ENCODE measurements around the gene TGFB3. TPM values are rescaled to one million over a fixed set of nuclear protein-coding genes. Genes with fewer than 3 reads are reported as not detected.

Gene TGFB3
- total RNA-seq, 2 experiments from 2014 or later: 2.4 to 3.8 TPM

GRCh38 chr14:75911883-75912282 is 69.9 kb downstream of the TGFB3 start:
- no peaks in the 10 kb centered on the region for H3K27me3 Mint-ChIP-seq
- no peak overlapping the region for H3K4me3 Mint-ChIP-seq
- H3K36me3 Mint-ChIP-seq: no peaks in the 10 kb centered on the region
- H3K9me3 Mint-ChIP-seq: no peaks in the 10 kb centered on the region
- no peak for DNase-seq
- no peak overlapping the region for H3K27ac Mint-ChIP-seq
- no peaks in the 10 kb centered on the region for H3K4me1 Mint-ChIP-seq

DNA sequence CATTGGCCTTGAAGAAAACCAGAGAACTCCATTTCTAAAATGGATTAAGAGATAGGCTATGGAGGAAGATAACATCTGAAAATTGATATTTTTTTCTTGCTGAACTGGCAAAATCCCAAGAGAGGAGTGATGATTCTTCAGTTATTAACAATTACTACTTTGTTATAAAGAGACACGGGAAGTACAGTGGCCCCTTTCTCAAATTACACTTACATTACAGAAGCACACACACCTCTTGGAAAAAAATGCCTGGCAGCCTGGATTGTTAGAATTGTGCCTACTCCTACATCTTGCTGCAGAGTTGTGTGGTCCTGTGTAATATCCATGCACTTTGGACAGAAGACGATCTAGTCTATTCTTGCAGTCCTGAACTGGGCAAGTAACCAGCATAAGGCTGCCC is 71.7 kb downstream of the TGFB3 start:
- no peaks in the 10 kb centered on the region for H3K36me3 Mint-ChIP-seq

DNA sequence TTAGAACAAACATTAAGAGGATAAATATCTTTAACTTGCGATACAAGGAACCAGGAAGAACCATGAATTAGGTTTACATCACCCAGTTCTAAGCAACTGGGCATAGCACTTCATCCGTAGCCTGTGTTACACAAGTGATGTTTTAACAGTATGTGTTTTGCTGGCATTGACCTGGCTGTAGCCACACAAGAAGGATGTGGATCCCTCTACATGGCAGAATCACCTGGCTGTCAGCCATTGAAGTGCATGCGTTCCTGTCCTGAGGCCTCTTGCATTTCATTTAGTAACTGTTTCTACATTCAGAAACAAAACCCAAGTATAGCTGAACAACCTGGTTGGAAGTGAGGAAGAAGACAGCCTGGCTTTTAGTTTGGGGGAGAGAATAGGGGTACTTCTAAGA is 72.2 kb downstream of the TGFB3 start:
- Mint-ChIP-seq H3K36me3 (no peaks in the 10 kb centered on the region), H3K4me1 (no peaks in the 10 kb centered on the region), H3K9me3 (no peaks in the 10 kb centered on the region), H3K27ac (no peak overlapping the region), H3K4me3 (no peak overlapping the region), H3K27me3 (no peaks in the 10 kb centered on the region)
- DNase-seq: no peak

More for the DNA sequence above, 71.7 kb downstream of the TGFB3 start:
- Mint-ChIP-seq H3K4me3 (no peak overlapping the region), H3K9me3 (no peaks in the 10 kb centered on the region), H3K27ac (no peak overlapping the region), H3K27me3 (no peaks in the 10 kb centered on the region), H3K4me1 (no peaks in the 10 kb centered on the region)
- no peak for DNase-seq

Other genes with a start within 250 kb of the TGFB3 start
- gene IFT43, start 3.8 kb upstream of the TGFB3 start, total RNA-seq: 1 to 10 TPM; 9.0 to 9.7 TPM
- gene GPATCH2L, start 169.9 kb upstream of the TGFB3 start, total RNA-seq: 10 to 100 TPM; 32.0 to 36.1 TPM

Data from activated naive CD8-positive, alpha-beta T cell treated with anti-CD3 and anti-CD28 coated beads for 36 hours (primary cell).